CMK (cell line): Measurements from ENCODE around the gene IL1A.
A peak's percentile ranks its signal among the peaks of the same experiment; 100 is the strongest.

Source experiments
- DNase-seq: peaks from one replicate; pipeline ENCODE4 v3.0.0-alpha.2; 2010; ENCODE audit warnings: low read depth

IL1A gene

DNA sequence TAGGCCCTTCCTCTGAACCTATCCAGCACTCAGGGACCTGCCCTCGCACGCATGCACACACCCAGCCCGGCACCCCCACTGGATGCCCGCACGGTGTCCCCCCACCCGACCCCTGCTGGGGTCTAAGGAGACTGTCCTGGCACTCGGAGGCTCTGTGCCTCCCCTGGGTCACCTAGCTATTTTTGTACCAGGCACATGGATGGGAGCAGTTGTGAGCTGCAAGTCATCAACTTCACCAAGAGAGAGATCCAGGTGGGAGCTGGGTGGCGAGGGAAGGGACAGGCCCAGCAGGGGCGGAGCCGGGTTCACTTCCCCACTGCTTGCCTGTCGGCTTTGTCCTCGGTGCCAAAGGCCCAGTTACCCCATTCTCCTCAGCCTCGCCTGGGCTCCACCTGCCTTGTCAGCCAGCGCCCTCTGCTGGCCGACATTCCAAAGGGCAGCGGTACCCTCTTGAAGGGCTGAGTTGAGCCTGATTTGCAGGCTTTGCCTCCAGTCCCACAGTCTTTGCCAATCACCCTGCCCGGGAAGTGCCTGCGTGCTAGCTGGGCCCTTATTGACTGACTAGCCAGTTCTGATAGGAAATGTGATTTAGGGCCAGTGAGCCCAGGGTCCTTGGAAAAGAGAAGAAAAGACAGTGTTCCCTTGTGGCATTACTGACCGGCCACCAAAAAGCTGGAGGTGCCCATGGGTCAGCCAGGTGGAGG is 57.7 kb downstream of the IL1A start:
- DNase-seq, result peak; percentile 88

DNA sequence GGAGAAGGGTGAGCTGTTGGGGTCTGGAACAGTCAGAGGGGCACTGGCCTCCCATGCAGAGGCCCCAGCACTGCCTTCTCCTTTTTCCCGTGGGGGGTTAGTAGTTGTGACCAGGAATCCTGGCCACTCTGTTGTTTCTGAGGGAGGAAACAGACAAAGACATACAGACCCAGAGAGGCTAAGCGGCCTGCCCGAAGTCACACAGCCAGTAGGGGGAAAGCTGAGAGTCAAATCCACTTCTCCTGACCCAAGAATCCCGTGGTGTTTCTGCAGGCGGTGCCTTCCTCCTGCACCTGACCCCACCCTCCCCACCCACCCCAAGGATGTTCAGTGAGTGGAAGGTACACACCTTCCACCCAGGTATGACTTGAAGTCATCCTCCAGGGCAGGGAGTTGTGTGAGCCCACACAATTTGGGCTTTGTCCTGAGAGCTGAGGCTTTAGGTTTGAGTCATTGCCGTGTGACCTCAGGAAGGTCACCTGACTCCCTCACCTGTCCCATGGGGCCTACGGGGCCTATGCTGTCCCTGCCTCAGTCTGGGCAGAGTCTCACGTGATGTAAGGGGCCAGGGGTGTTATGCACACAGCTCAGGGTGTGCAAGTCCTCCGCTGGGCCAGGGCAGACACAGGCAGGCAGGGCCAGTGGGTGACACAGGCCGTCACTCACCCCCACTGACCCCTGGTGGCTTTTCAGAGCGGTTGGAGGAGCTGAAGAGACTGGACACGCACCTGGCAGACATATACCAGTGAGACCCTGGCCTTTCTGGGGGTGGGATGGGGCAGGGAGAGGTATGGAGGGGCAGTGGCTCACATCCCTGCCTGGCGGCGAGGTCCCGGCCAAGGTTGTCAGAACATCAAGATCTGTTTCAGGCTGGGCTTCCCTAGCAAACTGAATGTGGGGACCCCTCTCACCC is 58.5 kb downstream of the IL1A start:
- DNase-seq, result no peak

DNA sequence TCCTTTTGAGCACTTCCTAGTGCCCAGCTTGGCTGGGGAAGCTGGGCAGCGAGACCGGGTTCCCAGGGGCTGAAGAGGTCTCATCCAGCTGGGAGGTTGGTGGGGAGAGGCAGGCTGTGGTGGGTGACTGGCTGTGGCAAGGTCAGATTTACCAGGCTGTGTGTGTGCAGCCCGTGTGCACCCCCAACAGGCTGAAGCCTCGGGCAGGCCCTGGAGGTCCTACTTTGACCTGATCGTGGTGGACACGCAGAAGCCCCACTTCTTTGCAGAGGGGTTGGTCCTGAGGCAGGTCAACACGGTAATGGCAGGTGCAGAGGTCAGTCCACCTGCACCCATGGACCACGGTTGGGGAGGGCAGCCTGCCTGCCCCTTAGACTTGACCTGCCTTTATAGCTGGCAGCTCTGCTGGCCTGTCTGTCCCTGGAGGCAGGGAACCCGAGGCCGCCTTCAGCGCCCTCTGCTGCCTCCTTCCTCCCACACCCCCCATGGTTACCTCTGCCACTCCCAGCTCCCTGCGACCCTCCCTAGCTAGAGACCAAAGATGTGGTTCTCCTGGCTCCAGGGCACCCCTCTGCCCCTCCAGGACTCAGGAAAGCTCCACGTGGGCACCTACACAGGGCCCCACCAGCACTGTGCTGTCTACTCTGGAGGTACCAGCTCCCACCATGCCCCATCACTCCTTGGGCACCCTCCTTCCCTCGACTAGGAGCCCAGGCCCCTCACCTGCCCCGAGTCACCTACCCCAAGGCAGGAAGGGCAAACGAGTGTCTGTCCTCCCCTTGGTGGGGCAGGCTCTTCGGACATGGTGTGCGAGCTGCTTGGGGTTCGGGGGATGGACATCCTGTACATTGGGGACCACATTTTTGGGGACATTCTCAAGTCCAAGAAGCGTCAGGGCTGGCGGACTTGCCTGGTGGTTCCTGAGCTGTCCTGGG is 59.4 kb downstream of the IL1A start:
- DNase-seq, result no peak

DNA sequence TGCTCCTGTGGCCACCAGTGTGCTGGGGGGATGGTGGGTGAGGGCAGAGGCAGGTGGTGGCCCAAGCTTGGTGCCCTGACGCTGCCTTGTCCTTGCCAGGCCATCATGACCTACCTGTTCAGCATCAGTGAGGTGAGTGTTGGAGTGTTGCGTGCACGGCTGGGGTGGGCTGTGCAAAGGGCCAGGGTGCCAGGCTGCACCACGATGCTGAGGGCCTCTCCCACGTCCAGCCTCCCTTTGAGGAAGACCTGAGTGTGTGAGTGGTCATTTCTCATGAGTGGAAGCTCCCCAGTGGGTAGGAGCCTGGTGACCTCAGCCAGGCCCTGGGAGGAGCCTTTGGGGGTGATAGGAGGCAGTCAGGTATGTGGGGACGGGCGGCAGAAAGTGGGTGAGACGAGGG is 60.3 kb downstream of the IL1A start:
- DNase-seq, result no peak
